Embryonic facial prominence (tissue), 1 donor: Measurements from ENCODE around the gene VAV2.

Source experiments
- DNase-seq: peaks from one replicate; pipeline ENCODE4 v3.0.0-alpha.2; 2016; ENCODE audit errors: extremely low spot score

Gene VAV2

GRCh38 chr9:133727876-133728441, 264.2 kb downstream of the VAV2 start:
- no peak for DNase-seq

- DNase-seq: no peak
These were observed 264.7 kb downstream of the VAV2 start for GRCh38 chr9:133727277-133727875.

GRCh38 chr9:133726401-133727276, 265.5 kb downstream of the VAV2 start:
- no peak for DNase-seq

GRCh38 chr9:133725886-133726285, 266.2 kb downstream of the VAV2 start:
- no peak for DNase-seq

- no peak for DNase-seq
These were observed 273.4 kb downstream of the VAV2 start for GRCh38 chr9:133718563-133719315.

GRCh38 chr9:133717113-133718031, 274.8 kb downstream of the VAV2 start:
- no peak for DNase-seq

GRCh38 chr9:133716564-133717112, 275.5 kb downstream of the VAV2 start:
- no peak for DNase-seq

- no peak for DNase-seq
These were observed 276.1 kb downstream of the VAV2 start for GRCh38 chr9:133715866-133716563.

- DNase-seq: no peak
These were observed 276.7 kb downstream of the VAV2 start for GRCh38 chr9:133715295-133715865.

- no peak for DNase-seq
These were observed 277.4 kb downstream of the VAV2 start for GRCh38 chr9:133714606-133715294.

GRCh38 chr9:133713960-133714495, 278.1 kb downstream of the VAV2 start:
- DNase-seq: no peak

- no peak for DNase-seq
These were observed 278.8 kb downstream of the VAV2 start for GRCh38 chr9:133713150-133713959.

GRCh38 chr9:133712221-133713100, 279.7 kb downstream of the VAV2 start:
- DNase-seq: no peak
